NCI-H2107 treated with DMSO at 0.1 percent for 48 hours (cell line): ENCODE data around the gene TRPM2.
"Not testable (repeated sequence)": the region's sequence is repeated elsewhere in the genome, so short reads cannot be mapped to it uniquely, and the experiment has no call there.

ENCODE experiments used
- DNase-seq: peaks from one replicate; lab custom pipeline; 2025; ENCODE audit not compliant: unreplicated experiment; lab: John Stamatoyannopoulos, UW

Gene TRPM2

DNA sequence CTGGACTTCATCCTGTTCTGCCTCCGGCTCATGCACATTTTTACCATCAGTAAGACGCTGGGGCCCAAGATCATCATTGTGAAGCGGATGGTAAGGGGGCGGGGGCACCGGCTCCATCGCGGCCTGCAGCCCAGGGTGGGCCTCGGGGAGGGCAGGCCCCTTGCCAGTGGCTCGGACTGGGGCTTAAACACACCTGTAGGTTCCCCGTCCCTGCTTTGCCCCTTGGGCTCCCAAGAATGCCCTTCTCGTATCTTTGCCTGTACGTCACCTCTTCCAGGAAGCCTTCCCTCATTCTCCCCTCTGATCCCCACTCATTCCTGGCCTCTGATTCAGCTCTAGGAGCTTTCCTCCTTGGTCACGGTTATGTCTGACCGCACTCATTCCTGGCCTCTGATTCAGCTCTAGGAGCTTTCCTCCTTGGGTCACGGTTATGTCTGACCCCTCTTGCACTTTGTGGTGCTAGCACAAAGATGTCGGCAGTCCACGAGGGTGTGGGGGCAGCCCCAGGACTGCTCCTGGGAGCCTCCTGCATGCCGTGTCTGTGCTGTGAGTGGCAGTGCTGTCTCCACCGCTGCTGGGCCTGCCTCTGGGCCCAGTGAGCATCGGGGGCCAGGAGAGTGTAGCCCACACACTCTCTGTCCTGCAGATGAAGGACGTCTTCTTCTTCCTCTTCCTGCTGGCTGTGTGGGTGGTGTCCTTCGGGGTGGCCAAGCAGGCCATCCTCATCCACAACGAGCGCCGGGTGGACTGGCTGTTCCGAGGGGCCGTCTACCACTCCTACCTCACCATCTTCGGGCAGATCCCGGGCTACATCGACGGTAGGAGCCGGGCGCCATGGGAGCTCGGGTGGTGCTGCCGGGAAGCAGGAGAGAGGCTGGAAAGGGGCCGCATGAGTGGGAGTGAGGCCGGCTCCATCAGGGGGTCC is 52.8 kb downstream of the TRPM2 start:
- DNase-seq = no peak

DNA sequence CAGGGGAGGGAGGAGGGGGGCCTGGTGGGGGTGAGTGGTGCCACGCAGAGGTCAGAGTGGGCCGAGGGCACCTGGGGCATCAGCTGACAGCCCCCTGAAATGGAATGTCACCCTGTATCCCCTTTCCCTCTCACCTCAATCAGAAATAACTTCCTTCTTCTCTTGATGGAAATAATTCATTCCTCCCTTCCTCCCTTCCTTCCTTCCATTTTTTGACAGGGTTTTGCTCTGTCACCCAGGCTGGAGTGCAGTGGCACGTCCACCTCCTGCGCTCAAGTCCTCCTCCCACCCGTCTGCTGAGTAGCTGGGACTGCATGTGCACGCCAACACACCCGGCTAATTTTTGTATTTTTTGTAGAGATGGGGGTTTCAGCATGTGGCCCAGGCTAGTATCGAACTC is 53.5 kb downstream of the TRPM2 start:
- no peak for DNase-seq

DNA sequence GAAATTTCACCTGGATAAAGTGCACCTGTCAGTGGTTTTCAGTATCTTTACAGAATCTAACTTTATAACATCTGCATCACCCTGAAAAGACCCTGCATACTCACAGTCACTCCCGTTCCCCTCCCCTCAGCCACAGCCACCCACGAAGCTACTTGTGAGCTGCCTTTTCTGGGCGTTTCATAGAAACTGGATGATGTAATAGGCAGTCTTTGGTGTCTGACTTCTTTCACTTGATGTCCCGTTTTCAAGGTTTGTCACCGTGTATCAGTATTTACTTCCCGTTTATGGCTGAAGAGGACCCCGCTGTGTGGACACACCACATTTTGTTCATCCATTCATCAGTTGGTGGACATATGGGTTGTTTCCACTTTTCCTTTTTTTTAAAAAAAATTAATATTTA is 54.1 kb downstream of the TRPM2 start:
- no peak for DNase-seq

DNA sequence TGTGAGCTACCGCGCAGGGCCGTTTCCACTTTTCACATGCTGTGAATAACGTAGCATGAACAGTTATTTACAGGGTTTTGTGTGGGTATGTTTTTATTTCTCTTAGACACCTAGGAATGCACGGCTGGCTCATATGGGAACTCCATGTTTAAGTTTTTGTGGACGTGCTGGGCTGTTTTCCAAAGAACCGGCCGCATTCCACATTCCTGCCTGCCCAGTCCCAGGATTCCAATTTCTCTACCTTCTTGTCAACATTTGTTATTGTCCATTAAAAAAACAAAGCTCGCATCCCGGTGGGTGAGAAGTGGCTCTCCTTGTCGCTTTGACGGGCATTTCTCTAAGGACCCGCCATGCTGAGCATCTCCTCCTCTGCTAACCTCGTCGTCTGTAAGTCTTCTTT is 54.8 kb downstream of the TRPM2 start:
- DNase-seq = no peak

DNA sequence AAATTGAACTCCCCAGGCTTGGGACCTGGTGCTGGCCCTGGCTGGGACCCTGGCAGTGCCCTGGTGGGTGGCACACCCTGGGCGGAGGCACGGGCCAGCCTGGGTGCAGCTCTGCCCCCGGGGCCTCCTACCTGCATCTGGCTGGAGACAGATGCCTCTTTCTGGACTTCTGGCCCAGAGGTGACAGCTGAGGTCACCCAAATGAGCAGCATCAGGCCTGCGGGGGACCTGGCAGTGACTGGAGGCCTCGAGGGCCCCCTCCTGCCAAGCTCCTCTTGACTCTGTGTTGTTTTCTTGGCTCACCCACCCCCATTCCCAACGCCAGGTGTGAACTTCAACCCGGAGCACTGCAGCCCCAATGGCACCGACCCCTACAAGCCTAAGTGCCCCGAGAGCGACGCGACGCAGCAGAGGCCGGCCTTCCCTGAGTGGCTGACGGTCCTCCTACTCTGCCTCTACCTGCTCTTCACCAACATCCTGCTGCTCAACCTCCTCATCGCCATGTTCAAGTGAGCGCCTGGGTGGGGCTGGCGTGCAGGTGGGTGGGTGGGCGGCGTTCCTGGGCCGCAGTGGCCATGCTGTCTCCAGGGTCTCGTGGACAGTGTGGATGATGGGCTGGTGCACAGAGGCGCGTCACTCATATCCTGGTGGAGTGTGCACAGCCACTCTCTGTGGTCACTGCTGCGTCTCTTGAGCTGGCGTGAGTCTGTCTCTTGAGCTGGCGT is 60.3 kb downstream of the TRPM2 start:
- no peak for DNase-seq

DNA sequence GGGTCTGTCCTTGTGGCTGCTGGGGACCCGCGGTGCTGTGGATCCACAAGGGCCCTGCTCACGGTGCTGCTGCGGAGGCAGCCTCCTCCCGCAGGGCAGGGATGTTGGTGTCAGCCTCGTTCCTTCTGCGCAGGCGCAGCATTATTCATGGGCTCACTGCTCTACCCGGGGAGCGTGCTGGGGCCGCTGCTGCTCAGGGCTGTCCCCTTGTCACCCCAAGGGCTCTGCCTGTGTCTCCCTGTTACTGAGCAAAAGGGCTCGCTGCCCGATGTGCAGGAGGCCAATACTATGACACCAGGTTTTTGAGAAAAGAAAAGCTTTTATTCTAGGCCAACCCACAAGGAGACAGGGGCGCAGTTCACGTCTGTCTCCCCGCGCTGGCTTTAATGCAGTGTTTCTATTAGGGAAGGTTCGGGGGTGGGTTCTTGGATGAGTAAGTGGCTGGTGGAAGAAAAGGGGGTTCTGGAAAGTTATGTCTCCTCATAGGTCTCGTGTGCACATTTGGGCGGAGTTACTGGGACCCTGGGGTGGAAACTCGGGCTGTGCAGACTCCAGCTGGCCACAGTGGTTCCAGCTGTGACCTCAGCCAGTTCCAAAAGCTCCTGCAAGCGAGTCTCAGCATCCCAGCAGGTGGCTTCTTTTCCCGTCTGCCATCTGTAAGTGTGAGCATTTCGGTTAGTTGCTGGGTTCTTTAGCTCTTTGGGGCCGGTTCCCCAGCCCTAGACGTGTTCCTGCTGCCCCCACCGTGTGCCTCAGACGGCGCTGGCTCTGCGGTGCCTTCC is 61.1 kb downstream of the TRPM2 start:
- DNase-seq = no peak

DNA sequence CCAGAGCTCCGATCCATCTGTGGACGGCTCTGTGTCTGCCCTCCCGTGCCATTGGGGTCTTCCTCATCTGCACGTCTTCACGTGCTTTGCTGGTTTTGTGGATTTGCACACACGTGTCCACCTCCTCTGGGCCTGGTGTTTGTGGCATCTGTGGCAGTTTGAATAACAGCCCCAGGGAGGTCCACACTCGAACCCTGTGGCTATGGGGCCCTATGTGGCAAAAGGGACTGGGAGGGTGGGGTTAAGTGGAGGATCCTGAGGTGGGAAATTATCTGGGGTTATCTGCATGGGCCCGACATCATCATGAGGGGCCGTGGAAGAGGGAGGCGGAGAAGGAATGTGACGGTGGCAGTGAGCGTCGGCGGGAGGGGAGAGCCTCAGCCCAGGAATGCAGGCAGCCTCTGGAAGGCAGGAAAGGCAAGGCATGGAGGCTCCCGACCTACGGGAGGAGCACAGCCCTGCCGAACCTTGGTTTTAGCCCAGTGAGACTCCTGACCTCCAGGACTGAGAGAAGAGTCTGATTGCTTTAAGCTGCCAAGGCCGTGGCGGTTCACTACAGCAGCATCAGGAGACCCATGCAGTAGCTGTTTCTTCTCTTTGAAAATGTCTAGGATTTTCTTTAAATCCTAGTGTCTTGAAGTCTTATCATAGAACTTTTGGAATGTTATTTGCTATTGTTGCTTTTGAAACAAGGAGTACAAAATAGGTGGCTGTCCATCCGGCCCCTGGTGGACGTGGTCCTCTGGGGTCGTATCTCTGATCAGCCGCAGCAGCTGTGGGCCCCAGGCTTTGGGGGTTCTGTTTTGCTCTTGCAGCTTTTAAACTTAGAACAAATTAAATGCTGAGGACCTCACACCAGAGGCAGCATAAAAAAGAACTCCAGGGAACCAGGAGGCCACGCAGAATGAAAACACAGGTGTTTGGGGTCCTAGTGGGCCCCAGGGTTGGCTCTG is 61.9 kb downstream of the TRPM2 start:
- DNase-seq = no peak

DNA sequence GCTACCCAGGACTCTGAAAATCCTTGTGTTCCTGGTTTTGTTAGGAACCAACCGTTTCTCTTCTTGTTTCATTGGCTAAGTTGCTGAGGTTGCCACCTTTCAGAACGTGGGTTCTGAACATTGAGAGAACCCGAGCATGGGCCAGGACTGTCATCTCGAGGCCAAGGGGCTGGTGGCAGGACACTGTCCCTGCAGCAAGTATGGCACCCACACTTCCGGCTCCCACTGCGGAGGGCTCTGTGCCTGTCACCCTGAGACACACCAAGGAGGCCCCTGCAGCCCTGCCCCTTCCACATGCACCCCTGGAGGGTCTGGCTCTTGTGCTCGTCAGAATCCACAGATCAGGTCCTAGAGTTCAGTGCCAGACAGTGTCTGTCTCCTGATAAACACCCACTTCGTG is 62.8 kb downstream of the TRPM2 start:
- no peak for DNase-seq

DNA sequence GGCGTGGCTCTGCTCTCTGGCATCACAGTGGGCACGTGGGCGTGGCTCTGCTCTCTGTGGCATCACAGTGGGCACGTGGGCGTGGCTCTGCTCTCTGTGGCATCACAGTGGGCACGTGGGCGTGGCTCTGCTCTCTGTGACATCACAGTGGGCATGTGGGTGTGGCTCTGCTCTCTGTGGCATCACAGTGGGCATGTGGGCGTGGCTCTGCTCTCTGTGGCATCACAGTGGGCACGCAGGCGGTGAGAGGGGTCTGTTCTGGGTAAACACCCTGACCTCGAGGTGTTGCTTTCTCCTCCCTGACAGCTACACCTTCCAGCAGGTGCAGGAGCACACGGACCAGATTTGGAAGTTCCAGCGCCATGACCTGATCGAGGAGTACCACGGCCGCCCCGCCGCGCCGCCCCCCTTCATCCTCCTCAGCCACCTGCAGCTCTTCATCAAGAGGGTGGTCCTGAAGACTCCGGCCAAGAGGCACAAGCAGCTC is 64.2 kb downstream of the TRPM2 start:
- not testable (repeated sequence) for DNase-seq

DNA sequence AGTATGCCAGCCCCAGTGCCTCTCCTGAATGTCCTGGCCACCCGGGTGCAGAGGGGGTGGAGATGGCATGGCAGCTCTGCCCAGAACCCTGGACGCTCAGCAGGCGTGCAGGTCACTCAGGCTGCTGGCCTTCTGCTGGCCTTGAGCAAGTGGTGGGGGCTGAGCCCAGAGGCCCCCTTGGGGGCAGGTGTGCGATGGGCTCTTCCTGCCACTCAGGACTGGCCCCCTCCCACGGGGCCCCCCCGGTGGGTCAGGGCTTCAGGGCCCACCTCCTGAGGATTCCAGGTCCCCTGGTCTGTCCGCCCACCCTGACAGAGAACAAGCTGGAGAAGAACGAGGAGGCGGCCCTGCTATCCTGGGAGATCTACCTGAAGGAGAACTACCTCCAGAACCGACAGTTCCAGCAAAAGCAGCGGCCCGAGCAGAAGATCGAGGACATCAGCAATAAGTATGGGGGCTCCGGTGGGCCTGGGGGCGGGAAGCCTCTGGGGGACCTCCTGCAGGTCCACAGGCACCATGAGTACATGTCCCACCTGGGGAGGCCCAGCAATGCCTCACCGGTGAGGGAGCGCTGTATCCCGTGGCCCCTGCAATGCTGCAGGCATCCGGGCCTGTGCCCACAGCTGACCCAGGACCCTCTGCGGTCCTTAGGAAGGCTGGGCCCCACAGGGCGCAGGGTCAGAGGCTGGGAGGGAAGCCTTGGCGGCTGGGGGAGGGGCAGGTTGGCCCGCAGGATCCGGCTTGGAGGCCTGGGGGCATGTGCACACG is 64.9 kb downstream of the TRPM2 start:
- no peak for DNase-seq

DNA sequence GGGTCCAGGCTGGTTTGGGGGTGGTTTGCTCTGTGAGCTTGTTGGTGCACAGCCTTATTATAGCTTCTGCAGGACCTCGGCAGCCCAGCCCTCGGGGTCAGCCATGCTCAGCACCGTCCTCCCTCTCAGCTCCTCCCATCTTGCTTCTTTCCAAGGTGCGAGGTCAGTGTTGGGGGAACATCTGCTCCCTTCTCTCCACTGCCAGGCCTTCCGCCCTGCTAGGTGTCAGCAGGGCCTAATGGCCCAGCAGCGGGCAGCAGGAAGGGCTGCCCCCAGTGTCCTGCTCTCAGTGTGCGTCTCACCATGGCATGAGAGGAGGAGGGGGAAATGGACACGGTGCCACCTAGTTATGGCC is 65.4 kb downstream of the TRPM2 start:
- DNase-seq = no peak

DNA sequence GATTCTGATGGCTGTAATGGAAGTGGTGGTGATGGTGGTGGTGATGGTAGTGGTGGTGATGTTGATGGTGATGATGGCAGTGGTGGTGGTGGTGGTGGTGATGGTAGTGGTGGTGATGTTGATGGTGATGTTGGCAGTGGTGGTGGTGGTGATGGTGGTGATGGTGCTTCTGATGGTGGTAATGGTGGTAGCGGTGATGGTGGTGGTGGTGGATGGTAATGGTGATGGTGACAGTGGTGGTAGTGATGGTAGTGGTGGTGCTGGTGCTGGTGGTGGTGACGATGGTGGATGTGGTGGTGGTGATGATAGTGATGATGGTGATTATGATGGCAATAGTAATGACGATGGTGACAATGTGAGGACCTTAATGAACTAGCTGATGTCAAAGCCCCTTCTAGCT is 66.3 kb downstream of the TRPM2 start:
- no peak for DNase-seq

DNA sequence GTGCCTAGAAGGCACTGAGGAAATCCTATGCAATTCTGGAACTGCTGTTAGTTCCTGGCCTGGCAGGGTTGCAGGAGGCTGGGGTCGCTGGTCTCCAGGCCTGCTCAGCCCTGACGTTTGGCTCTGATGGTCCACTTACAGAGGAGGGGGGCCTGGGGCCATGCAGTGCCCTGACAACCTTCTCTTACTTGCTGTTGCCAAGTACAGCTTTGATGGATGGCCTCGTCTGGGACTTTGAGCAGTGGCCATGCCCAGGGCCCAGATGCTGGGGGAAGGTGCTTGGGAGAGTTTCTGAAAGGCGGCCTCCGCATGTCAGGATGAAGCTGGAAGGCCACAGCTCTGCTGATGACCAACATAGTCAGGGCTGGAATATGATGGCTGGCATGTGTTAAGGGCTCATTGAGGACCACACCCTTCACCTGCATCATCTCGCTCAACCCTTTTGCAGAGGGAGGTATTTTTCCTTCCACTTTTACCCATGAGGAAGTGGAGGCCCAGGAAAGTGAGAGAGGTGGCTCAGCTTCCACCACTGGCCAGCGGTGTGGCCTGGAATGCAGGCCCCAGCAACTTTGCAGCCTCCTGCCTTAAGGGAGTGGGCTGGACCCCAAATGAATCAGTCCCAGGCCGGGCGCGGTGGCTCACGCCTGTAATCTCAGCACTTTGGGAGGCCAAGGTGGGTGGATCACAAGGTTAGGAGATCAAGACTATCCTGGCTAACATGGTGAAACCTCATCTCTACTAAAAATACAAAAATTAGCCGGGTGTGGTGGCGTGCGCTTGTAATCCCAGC is 67.2 kb downstream of the TRPM2 start:
- no peak for DNase-seq

DNA sequence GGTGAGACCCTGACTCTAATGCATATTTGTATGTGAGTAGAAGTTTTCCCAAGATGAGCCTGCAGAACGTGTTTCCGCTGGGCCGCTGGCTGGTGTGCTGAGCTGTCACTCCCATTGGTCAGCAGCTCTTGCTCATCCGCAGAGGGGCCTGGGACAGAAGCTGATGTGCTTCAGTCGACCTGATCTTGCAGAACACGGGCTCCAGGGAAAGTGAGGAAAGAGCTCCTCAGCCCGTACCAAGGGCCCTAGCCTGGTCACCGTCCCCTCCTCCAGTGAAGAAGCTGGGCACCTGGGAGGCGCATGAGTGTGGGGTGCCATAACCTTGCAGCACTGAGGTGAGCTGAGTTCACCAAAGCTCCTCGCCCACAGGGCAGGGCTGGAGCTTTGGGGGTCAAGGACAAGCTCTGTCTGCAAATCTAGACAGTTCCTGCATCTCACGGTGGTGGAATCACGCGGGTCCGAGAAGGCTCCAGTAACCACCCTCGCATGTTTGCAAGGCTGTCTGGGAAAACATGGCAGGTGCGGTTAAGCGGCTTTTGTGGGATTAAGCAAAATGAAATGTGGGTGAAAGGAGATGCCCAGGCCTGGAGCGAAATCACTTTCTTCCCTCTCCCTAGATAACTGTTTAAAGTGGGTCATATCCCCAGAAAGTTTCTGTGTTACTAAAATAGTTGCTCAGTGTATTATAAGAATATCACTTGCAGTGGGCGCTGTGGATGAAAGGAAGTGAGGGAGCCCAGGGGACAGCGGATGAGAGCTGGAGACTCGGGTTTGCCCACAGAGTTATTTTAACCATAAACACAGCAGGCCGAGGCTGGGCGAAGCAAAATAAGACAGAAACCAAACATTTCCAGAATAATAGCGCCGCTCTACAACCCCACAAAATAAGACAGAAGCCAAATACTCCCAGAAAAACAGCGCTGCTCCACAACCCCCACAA is 68.8 kb downstream of the TRPM2 start:
- DNase-seq = no peak

DNA sequence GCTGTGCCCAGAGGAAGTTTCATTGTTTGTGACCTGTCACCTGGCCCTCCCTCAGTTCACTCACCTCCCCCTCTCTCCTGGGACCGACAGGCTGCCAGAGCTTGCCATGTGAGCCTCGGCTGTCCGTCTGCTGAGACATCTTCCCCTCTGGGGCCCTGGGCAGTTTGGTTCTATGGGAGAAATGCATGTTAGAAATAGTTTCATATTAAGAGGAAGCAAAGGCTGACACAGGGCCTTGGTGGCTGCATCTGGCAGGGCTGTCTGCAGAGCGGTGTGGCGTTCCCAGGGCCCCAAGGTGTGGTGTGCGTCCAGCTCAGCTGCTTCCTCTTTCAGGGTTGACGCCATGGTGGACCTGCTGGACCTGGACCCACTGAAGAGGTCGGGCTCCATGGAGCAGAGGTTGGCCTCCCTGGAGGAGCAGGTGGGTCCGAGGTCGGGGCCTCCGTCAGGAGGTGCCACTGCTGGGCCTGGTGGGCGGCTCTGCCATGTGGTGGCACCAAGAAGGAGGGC is 69.9 kb downstream of the TRPM2 start:
- DNase-seq = peak; percentile 16

DNA sequence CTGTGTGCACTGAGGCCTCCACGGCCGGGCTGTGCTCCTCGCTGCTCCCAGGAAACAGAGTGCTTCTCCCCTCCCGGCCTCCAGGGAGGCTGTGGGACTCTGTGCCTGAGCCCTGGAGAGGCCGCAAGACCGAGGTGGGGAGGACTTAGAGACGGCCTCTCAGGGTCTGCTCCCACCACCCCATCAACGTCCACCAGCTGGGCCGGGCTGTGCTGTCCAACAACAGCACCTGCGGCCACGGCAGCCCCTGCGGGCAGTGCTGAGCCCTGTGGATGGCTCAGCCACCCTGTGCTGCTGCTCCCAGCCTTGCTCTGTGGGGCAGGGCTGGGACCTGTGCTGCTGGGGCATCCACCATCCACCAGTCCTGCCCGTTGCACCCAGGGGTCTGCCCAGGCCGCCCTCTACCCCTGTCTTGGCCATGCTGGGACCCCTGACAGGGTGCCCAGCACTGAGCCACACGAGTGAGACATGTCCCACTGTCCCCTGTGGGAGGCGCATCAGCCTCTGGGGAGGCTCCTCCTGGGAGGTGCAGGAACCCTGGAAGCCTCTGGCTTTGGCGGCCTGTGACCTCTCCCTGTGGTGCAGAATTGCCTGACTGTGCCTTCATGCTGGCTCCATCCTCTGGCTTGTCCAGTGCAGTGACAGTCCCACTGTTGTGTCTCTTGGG is 70.7 kb downstream of the TRPM2 start:
- no peak for DNase-seq
